OCI-LY3 (cell line): ENCODE results near the gene IL1A.

Experiments used
- EZH2phosphoT487 ChIP-seq: fragments of 200-600 bp; shearing (Covaris generic); IDR thresholded peaks from 2 replicates; pipeline ENCODE4 v1.6.1; 2018; ENCODE audit warnings: antibody characterized with exemption, mixed run types, low read depth
- TF ChIP-seq, protein P1 (sequence below): fragments of 200-600, 300-600 bp; sonication (generic); IDR thresholded peaks from 2 replicates; pipeline ENCODE4 v1.5.1; 2014; ENCODE audit warnings: antibody characterized with exemption, low read length, low read depth

DNA sequence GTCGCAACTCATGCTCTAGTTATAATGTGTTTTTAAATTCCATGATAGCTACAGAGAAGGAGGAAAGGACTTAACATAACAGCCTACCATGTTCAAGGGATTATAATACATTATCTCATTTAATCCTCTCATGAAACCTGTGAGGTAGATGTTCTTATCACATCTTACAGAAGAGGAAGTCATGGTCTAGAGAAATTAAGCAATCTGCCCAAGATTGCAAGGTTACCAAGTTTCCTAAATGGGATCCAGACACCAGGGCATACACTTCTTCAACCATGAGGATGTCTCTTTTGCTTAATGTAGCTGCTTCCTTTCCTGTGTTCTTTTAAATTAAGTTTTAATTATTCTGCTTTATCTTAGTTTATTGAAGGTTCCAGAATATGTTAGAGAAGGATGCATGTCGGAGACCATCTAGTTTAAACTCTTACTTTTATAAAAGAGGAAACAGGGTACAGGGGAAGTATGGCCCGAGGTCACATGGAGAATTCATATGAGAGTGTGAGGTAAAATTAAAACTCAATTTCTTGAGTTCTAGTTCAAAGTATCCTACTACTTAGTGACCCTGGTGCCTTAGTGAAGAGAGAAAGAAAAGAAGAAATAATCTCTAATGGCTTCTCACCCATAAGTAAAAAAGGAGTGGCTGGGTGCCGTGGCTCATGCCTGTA lies 3.6 kb upstream of the IL1A start:
- TF ChIP-seq, protein P1, sequence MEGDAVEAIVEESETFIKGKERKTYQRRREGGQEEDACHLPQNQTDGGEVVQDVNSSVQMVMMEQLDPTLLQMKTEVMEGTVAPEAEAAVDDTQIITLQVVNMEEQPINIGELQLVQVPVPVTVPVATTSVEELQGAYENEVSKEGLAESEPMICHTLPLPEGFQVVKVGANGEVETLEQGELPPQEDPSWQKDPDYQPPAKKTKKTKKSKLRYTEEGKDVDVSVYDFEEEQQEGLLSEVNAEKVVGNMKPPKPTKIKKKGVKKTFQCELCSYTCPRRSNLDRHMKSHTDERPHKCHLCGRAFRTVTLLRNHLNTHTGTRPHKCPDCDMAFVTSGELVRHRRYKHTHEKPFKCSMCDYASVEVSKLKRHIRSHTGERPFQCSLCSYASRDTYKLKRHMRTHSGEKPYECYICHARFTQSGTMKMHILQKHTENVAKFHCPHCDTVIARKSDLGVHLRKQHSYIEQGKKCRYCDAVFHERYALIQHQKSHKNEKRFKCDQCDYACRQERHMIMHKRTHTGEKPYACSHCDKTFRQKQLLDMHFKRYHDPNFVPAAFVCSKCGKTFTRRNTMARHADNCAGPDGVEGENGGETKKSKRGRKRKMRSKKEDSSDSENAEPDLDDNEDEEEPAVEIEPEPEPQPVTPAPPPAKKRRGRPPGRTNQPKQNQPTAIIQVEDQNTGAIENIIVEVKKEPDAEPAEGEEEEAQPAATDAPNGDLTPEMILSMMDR = no peak
- TF ChIP-seq EZH2phosphoT487 = no peak
